SK-N-MC (cell line): Measurements from ENCODE around the gene PERCC1.
"Not testable (repeated sequence)": the region's sequence is repeated elsewhere in the genome, so short reads cannot be mapped to it uniquely, and the experiment has no call there.

Experiments used
- EZH2 ChIP-seq: fragments of 200-600 bp; sonication (generic); IDR thresholded peaks from one replicate; pipeline ENCODE4 v1.6.1; 2017; ENCODE audit warnings: antibody characterized with exemption
- FOXP2 ChIP-seq: optimal IDR thresholded peaks from 2 replicates; pipeline ENCODE3; 2011; ENCODE audit warnings: mild to moderate bottlenecking, moderate library complexity; ENCODE audit not compliant: insufficient read depth; ENCODE audit errors: extremely low read length, control extremely low read depth
- POLR2AphosphoS5 ChIP-seq: IDR thresholded peaks from 2 replicates; pipeline ENCODE4 v1.6.1; 2012; ENCODE audit warnings: mild to moderate bottlenecking, low read depth, low read length, borderline replicate concordance

DNA sequence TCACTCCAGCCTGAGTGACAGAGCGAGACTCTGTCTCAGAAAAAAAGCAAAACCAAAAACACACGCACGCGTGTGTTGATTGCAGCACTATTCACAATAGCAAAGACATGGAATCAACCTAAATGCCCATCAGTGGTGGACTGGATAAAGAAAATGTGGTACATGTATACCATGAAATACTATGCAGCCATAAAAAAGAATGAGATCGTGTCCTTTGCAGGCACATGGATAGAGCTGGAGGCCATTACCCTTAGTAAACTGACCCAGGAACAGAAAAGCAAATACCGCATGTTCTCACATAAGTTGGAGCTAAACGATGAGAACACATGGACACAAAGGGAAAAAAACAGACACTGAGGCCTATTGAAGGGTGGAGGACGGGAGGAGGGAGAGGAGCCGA is 48.1 kb downstream of the PERCC1 start:
- not testable (repeated sequence) for TF ChIP-seq POLR2AphosphoS5, EZH2, FOXP2
